HG03565 (cell line): Measurements from ENCODE around the gene SLC22A5.
"Not testable (repeated sequence)": the region's sequence is repeated elsewhere in the genome, so short reads cannot be mapped to it uniquely, and the experiment has no call there.

ENCODE experiments used
- ATAC-seq: cut with Tn5 transposase; IDR thresholded peaks from one replicate; pipeline ENCODE4 v1.9.1; 2021; ENCODE audit warnings: mild to moderate bottlenecking, moderate library complexity; ENCODE audit not compliant: unreplicated experiment

The SLC22A5 gene

DNA sequence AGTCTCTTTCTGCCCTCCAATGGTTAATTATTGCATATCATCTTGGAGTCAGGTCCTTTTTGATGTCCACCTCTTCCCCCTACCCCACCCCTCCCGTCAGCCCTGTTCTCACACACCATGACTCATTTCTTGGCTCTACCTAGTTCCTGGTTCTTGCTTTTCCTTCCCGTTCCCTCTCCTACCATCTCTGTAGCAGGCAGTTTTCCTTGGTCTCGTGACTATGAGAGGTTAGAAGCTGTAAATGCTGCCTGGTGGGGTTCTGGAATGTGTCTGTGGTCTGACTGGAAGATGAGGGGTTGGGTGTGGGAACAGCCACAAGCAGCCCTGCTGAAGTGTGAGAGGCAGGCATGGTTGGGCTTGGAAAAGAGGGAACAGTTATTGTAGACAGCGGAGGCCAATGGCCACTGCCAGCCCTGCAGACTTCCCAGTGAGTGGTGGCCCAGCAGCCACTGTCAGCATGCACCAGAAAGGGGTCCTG lies 18.2 kb downstream of the SLC22A5 start:
- no peak for ATAC-seq

GRCh38 chr5:132388244-132389050 lies 18.9 kb downstream of the SLC22A5 start:
- no peak for ATAC-seq

DNA sequence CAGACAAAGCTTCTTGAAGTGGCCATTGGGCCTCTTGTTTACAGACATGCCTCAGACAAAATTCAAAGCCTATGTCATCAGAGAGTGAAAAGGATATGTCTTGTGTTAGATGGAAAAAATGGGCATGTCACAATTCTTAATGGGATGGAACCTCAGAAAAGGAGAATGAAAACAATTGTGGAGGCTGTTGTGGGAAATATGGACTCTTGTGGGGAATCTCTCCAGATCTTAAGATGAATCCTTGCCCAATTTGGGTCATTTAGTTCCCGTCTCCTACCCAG lies 19.5 kb downstream of the SLC22A5 start:
- no peak for ATAC-seq

GRCh38 chr5:132389585-132390286 lies 20.2 kb downstream of the SLC22A5 start:
- ATAC-seq = no peak

- no peak for ATAC-seq
These were observed 21.7 kb downstream of the SLC22A5 start for GRCh38 chr5:132391247-132391646.

- no peak for ATAC-seq
These were observed 22.4 kb downstream of the SLC22A5 start for GRCh38 chr5:132391870-132392269.

DNA sequence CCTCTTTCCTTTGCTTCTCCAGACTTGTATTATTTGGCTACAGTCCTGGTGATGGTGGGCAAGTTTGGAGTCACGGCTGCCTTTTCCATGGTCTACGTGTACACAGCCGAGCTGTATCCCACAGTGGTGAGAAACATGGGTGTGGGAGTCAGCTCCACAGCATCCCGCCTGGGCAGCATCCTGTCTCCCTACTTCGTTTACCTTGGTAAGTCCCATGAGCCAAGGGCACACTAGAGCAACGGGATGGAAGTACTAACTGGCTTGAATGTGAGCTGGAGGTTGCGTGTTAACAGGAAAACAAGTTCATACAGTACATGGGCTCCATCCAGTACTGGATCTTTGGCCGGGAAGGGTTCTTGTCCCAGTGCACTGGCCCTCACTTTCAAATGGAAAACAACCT lies 22.9 kb downstream of the SLC22A5 start:
- no peak for ATAC-seq

GRCh38 chr5:132392978-132393825 lies 23.7 kb downstream of the SLC22A5 start:
- no peak for ATAC-seq

- peak; percentile 72 for ATAC-seq
These were observed 25.3 kb downstream of the SLC22A5 start for GRCh38 chr5:132394667-132395259.

DNA sequence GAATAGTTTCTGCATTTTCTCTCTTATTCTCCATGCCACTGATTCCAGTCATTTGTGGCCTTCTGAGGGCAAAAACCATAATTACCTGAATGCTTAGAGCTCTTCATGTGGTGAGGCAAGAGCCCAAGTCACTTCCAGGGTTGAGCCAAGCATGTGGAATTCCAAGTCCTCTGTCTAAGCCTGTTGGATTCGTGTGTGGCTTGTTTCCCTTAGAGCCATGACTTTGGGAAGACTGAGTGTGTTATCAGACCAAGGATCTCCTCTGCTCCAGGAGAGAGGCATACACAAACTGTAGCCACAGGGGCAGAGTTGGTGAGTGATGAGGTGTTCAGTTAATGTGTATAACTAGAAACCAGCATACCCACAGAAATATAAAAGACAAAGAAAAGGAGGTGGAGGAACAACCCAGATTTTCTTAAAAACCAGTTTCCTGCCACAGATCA lies 27.1 kb downstream of the SLC22A5 start:
- ATAC-seq = no peak

- ATAC-seq = no peak
These were observed 27.7 kb downstream of the SLC22A5 start for GRCh38 chr5:132397224-132397623.

- not testable (repeated sequence) for ATAC-seq
These were observed 28.6 kb downstream of the SLC22A5 start for GRCh38 chr5:132397936-132398675.

DNA sequence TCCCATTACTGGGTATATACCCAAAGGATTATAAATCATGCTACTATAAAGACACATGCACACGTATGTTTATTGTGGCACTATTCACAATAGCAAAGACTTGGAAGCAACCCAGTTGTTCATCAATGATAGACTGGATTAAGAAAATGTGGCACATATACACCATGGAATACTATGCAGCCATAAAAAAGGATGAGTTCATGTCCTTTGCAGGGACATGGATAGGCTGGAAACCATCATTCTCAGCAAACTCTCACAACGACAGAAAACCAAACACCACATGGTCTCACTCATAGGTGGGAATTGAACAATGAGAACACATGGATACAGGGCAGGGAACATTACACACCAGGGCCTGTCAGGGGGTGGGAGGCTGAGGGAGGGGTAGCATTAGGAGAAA lies 34.5 kb downstream of the SLC22A5 start:
- not testable (repeated sequence) for ATAC-seq

- no peak for ATAC-seq
These were observed 36.1 kb downstream of the SLC22A5 start for GRCh38 chr5:132405646-132406045.

GRCh38 chr5:132406144-132406783 lies 36.8 kb downstream of the SLC22A5 start:
- ATAC-seq = no peak

DNA sequence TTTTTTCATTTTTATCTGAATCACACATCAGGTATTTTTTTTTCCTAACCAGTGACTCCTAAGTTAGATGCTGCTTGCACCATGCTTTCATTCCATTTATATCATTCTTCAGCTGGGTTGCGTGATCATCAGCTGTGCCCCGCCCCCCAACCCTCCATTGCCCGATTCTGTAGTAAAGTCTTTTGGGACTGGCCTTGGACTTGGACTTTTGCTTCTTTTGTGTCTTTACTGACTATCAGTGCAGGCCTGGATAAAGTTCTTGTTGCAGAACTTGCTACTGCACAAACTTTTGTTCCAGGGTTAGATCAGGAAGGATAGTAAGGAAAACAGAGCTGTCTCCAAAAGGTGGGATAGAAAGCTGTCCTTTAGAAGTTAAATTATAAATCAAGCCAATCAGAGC lies 38.5 kb downstream of the SLC22A5 start:
- ATAC-seq = no peak

DNA sequence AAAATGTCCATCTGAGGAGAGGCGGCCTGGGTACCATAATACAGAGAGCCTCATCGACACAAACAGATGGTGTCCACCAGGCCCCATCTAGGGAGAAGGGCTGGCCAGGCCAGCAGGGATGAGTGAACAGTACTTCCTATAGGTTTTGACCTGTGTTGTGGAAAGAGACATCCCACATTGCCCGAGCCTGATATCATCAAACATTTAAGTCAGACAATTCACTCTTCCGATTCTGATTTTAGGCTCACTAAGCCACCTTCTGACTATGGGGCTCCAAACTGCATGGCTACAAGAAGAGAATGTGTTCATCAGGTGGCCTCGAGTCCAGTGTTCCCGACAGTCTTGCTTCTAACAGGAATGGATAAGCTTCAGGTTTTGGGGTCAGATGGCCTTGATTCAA lies 38.9 kb downstream of the SLC22A5 start:
- ATAC-seq = no peak

- ATAC-seq = no peak
These were observed 39.5 kb downstream of the SLC22A5 start for GRCh38 chr5:132408965-132409364.

DNA sequence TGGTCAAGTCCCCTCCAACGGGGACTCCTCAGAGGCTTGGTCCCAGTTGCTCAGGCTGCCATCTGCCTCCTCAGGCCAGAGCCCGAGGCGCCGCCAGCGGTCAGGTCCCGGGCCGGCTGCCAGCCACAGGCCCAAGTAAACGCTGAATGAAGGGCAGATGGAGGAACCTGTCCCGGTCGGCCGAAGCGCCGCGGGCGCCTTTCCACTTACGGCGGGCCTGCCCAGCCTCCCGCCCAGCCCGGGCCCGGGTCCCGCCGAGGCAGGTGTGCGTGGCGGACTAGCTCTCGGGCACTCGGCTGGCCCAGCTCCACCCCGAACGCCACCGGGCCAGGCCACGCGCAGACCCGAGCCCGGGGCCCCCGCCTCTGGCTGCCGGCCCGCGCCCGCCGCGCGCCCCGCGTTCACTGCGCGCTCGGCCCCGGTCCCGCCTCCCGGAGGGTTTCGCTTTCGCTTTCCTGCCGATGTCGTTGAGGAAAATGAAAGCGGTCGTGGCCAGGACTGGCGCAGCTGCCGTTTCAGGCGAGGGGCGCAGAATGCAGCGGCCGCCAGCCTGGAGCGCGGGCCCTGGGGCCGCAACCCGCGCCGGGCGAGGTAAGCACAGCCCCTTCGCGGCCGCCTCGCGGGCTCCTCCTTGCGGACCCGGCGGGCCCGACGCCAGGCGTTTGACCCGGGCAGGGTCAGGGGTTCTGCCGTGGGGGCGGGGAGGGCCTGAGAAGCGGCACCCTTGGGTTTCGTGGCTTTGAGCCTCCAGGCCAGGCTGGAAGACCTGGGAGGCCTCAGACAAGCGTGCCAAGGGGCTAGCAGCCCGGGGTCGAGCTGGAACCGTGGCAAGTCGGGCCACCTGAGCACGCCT lies 41.2 kb downstream of the SLC22A5 start:
- peak; percentile 48 for ATAC-seq
